AG09309 (cell line): Measurements from ENCODE around the gene COX7B2.

Experiments used
- DNase-seq: peaks from one replicate; pipeline ENCODE4 v3.0.0-alpha.2; 2010; ENCODE audit warnings: low read depth
- H3K4me3 ChIP-seq: 2 replicates; pipeline ENCODE4 v1.5.1; 2011; ENCODE audit warnings: mild to moderate bottlenecking, low read depth, low read length, moderate library complexity; ENCODE audit not compliant: control insufficient read depth
- CTCF ChIP-seq: IDR thresholded peaks from 2 replicates; pipeline ENCODE4 v1.5.1; 2011; ENCODE audit warnings: mild to moderate bottlenecking, low read depth, low read length, inconsistent platforms; ENCODE audit not compliant: insufficient read depth, control insufficient read depth; ENCODE audit errors: missing control alignments

COX7B2 gene

GRCh38 chr4:46934726-46935125 is 25.7 kb upstream of the COX7B2 start:
- no peak for TF ChIP-seq CTCF
- no peak overlapping the region for H3K4me3 ChIP-seq
- DNase-seq = no peak

GRCh38 chr4:46933686-46934085 is 24.6 kb upstream of the COX7B2 start:
- no peak overlapping the region for H3K4me3 ChIP-seq
- no peak for DNase-seq
- no peak for TF ChIP-seq CTCF

GRCh38 chr4:46931981-46932380 is 22.9 kb upstream of the COX7B2 start:
- H3K4me3 ChIP-seq = no peak overlapping the region
- no peak for DNase-seq
- peak; percentile 48 for TF ChIP-seq CTCF

GRCh38 chr4:46930891-46931290 is 21.8 kb upstream of the COX7B2 start:
- TF ChIP-seq CTCF = no peak
- no peak for DNase-seq
- H3K4me3 ChIP-seq = no peak overlapping the region

GRCh38 chr4:46927201-46927600 is 18.2 kb upstream of the COX7B2 start:
- H3K4me3 ChIP-seq = no peak overlapping the region
- TF ChIP-seq CTCF = no peak
- DNase-seq = no peak

GRCh38 chr4:46924789-46925529 is 15.9 kb upstream of the COX7B2 start:
- no peak for TF ChIP-seq CTCF
- no peak for DNase-seq
- no peak overlapping the region for H3K4me3 ChIP-seq
